Neutrophil (primary cell): ENCODE data around the gene STK16.

Experiments used
- H3K27ac ChIP-seq: fragments of 200-600 bp; sonication (generic); 2 replicates; pipeline ENCODE4 v1.5.1; 2016; ENCODE audit warnings: mild to moderate bottlenecking, moderate library complexity
- H3K27me3 ChIP-seq: fragments of 200-600 bp; sonication (generic); 2 replicates; pipeline ENCODE4 v1.6.0; 2016; ENCODE audit warnings: mild to moderate bottlenecking
- H3K36me3 ChIP-seq: fragments of 200-600 bp; sonication (generic); 2 replicates; pipeline ENCODE4 v1.5.1; 2017
- H3K4me1 ChIP-seq, 2 experiments: fragments of 200-600 bp in 1 of 2; sonication (generic) in 1 of 2; 1 replicate in 1 of 2; 2 replicates in 1 of 2; pipeline versions ENCODE4 v1.5.1 to v1.6.1; 2013 to 2016; ENCODE audit warnings: low read depth in 1 of 2, low read length in 1 of 2, mild to moderate bottlenecking in 1 of 2, moderate library complexity in 1 of 2; ENCODE audit not compliant: control insufficient read depth in 1 of 2, insufficient read depth in 1 of 2
- H3K4me3 ChIP-seq, 2 experiments: fragments of 200-600 bp in 1 of 2; sonication (generic) in 1 of 2; 1 replicate in 1 of 2; 2 replicates in 1 of 2; pipeline ENCODE4 v1.5.1; 2013 to 2016; ENCODE audit warnings: low read depth in 1 of 2, low read length in 1 of 2, mild to moderate bottlenecking in 1 of 2, moderate library complexity in 1 of 2
- H3K9me3 ChIP-seq: fragments of 200-600 bp; sonication (generic); 2 replicates; pipeline ENCODE4 v1.5.1; 2016
- TF ChIP-seq, protein P1 (sequence below): fragments of 200-600 bp; sonication (generic); IDR thresholded peaks from 2 replicates; pipeline ENCODE4 v1.5.1; 2016; ENCODE audit warnings: antibody characterized with exemption

Gene STK16

GRCh38 chr2:219278655-219279150 lies 33.4 kb downstream of the STK16 start:
- Histone ChIP-seq H3K36me3 (peaks cover 28% of the 10 kb centered on the region), H3K27ac (peak overlapping the region; percentile 98), H3K27me3 (peaks cover 9% of the 10 kb centered on the region), H3K4me3 (peak overlapping the region; percentile 81 to 82), H3K4me1 (peaks cover 29 to 35% of the 10 kb centered on the region in 2 experiments), H3K9me3 (no peaks in the 10 kb centered on the region)
- TF ChIP-seq, protein P1, sequence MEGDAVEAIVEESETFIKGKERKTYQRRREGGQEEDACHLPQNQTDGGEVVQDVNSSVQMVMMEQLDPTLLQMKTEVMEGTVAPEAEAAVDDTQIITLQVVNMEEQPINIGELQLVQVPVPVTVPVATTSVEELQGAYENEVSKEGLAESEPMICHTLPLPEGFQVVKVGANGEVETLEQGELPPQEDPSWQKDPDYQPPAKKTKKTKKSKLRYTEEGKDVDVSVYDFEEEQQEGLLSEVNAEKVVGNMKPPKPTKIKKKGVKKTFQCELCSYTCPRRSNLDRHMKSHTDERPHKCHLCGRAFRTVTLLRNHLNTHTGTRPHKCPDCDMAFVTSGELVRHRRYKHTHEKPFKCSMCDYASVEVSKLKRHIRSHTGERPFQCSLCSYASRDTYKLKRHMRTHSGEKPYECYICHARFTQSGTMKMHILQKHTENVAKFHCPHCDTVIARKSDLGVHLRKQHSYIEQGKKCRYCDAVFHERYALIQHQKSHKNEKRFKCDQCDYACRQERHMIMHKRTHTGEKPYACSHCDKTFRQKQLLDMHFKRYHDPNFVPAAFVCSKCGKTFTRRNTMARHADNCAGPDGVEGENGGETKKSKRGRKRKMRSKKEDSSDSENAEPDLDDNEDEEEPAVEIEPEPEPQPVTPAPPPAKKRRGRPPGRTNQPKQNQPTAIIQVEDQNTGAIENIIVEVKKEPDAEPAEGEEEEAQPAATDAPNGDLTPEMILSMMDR, result no peak

DNA sequence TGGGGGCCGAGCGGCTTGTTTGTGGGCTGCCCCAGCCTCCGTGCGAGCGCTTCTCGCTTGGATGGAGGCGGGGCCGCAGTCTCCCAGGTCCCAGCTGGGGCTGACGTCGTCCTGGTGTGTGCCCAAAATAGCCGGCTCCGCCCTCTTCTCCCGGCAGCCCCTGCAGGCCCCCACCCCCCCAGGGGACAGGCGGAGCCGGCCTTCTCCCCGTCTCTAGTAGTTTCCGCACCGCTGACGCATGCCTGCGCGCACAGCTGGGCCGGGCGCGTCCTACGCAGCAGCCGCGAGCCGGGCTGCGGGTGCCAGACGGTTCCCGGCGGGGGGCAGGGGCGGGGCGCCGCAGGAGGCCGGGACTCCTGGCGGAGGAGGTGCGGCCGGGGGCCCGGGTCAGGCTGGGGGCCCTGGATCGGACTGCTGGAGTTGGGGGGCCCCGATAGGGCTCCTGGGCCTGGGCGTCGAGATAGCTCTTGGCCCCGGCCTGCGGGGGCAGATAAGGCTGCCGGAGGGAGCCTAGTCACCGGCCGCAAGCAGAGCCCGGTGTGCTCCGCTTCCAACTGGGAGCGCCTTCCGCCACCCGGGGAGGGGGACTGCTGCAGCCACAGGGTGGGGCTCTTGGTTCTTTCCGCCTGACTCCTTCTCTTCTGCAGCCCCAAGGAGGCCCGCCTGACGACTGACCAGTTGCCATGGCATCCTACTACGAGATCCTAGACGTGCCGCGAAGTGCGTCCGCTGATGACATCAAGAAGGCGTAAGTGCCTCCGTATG lies 34.1 kb downstream of the STK16 start, which contains the start of gene DNAJB2:
Gene DNAJB2, plus strand, starts transcription at position 216 of the 765 bp plus-strand sequence. Its CDS starts 468 bp downstream, at position 684.
- Histone ChIP-seq H3K9me3 (no peaks in the 10 kb centered on the region), H3K36me3 (peaks cover 35% of the 10 kb centered on the region), H3K4me3 (peak within 1 kb of the TSS; percentile 81 to 82), H3K27me3 (peaks cover 3% of the 10 kb centered on the region), H3K27ac (peak within 1 kb of the TSS; percentile 98), H3K4me1 (peaks cover 29 to 35% of the 10 kb centered on the region in 2 experiments)
- TF ChIP-seq, protein P1, result no peak

DNA sequence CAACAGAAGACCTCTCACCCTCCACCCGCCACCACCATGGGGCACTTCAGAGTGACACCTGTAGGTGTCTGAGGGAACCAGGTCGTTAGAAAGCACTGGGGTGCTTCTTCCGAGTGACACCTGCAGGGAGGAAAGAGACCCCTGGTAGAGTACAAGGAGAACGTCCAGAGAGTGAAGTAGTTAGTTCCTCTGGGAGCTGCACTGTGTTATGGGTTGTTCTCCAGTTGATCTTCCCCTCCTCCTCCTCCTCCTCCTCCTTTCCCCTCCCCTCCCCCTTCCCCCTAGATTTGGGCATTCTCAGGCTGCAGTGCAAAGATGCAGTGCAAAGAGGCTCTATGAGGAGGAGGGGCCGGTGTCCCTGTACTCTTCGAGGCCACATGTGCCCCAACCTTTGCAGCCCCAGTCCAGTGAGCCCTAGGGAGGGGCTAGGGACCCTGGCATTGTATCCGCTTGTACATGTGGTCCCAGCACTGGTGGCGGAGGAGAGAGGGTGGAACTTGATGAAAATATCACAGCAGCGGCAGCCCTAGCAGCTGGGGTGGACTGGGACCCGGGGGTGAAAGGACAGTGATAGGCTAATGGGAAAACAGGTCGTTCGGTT lies 34.7 kb downstream of the STK16 start:
- peaks cover 41% of the 10 kb centered on the region for H3K36me3 ChIP-seq
- peak overlapping the region; percentile 81 to 82 for H3K4me3 ChIP-seq
- H3K27ac ChIP-seq, result peak overlapping the region; percentile 98
- H3K27me3 ChIP-seq, result no peaks in the 10 kb centered on the region
- no peaks in the 10 kb centered on the region for H3K9me3 ChIP-seq
- TF ChIP-seq, protein P1, result no peak
- peaks cover 29 to 35% of the 10 kb centered on the region in 2 experiments for H3K4me1 ChIP-seq

DNA sequence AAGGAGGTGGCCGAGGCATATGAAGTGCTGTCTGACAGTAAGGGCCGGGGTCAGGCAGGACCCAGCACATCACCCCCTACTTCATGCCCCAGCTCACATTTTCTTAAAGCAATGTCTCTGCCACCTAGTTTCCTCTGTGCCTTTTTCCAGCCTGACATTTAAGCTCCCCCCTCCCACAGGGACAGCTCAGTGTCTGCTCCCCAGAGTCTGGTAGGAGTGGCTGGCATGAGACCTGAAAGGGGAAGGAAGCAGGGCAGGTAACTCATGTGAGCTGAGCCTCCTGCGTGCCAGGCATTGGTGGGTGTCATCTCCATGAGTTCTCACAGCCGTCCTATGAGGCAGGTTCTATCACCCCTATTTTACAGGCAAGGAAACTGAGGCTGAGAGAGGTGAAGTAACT lies 35.4 kb downstream of the STK16 start:
- TF ChIP-seq, protein P1, result no peak
- Histone ChIP-seq H3K4me3 (peak overlapping the region in 1 of 2 experiments; percentile 81), H3K4me1 (peaks cover 29 to 35% of the 10 kb centered on the region in 2 experiments), H3K27me3 (no peaks in the 10 kb centered on the region), H3K36me3 (peaks cover 48% of the 10 kb centered on the region), H3K27ac (peak overlapping the region; percentile 98), H3K9me3 (no peaks in the 10 kb centered on the region)

DNA sequence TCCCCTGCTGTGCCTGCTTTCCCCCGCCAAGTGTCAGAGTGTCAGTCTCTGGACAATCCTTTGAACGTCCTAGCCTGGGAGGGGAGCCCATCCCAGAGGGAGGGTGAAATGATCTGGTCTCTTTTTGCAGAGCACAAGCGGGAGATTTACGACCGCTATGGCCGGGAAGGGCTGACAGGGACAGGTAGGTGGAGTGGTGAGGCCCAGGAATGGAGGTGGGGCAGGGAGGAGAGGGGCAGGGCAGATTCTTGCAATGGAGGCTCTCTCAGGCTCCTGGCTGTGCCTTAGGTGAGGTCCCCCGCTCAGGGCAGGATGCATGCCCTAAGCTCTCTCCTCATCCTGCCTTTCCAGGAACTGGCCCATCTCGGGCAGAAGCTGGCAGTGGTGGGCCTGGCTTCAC lies 36.3 kb downstream of the STK16 start:
- Histone ChIP-seq H3K9me3 (no peaks in the 10 kb centered on the region), H3K4me1 (peaks cover 29 to 35% of the 10 kb centered on the region in 2 experiments), H3K4me3 (no peak overlapping the region), H3K36me3 (peaks cover 57% of the 10 kb centered on the region), H3K27ac (no peak overlapping the region), H3K27me3 (no peaks in the 10 kb centered on the region)
- TF ChIP-seq, protein P1, result no peak
